Thyroid gland (tissue), 4 donors: Measurements from ENCODE around the gene IL27RA.

Source experiments
- POLR2A ChIP-seq, 2 donors: fragments of 450-650 bp; IDR thresholded peaks; one replicate each; pipeline ENCODE4 v1.6.1; 2017; ENCODE audit warnings: antibody characterized with exemption in 2 of 2, mild to moderate bottlenecking in 2 of 2, moderate library complexity in 1 of 2
- TF ChIP-seq, protein P1 (sequence below), 6 experiments: fragments of 200-600 bp in 3 of 6; fragments of 450-650 bp in 3 of 6; sonication (generic) in 3 of 6; IDR thresholded peaks; one replicate each; pipeline ENCODE4 v1.5.1; 2016 to 2019; ENCODE audit warnings: antibody characterized with exemption in 6 of 6, mild to moderate bottlenecking in 2 of 6, inconsistent platforms in 1 of 6, moderate library complexity in 1 of 6

DNA sequence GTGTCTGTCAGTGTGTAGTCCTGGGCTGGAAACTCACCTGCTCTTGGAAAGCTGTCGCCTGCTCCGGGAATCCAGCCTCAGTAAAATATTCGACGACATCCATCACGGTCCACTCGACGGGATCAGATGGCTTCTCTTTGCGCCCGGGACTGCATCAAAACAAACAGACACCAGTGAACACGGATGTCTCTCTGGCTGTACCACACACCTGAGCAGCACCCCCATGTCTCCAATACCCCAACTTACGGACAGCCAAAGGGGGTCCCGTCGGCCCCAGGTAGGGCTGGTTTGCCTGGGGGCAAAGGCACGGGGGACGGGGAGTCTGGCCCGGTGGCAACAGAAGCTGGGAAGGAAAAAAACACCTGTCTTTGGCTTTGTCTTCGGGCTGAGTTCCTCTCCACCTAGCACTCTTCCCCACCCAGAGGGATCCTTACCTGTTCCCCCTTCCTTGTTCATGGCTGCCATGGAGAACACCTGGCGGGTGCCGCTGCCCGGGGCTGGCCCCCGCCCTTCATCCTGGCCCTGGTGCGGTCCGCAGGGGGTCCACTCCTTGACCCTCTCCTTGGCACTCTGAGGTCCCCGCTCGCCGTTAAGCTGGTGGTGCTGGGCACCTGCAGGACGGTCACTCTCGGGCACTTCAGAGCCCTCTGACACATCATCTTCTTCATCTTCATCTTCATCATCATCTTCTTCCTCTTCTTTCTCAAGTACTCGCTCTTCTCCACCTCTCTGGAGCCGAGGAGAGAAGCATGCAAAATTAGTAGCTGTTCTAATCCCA lies 57.3 kb downstream of the IL27RA start:
- TF ChIP-seq, protein P1, sequence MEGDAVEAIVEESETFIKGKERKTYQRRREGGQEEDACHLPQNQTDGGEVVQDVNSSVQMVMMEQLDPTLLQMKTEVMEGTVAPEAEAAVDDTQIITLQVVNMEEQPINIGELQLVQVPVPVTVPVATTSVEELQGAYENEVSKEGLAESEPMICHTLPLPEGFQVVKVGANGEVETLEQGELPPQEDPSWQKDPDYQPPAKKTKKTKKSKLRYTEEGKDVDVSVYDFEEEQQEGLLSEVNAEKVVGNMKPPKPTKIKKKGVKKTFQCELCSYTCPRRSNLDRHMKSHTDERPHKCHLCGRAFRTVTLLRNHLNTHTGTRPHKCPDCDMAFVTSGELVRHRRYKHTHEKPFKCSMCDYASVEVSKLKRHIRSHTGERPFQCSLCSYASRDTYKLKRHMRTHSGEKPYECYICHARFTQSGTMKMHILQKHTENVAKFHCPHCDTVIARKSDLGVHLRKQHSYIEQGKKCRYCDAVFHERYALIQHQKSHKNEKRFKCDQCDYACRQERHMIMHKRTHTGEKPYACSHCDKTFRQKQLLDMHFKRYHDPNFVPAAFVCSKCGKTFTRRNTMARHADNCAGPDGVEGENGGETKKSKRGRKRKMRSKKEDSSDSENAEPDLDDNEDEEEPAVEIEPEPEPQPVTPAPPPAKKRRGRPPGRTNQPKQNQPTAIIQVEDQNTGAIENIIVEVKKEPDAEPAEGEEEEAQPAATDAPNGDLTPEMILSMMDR (IDR thresholded peaks at IDR 0.05): no peak
- TF ChIP-seq POLR2A (IDR thresholded peaks at IDR 0.05): no peak
